Middle frontal gyrus (tissue), 1 donor: ENCODE measurements around the gene BORA.
A peak's percentile ranks its signal among the peaks of the same experiment; 100 is the strongest.
"Not testable (repeated sequence)": the region's sequence is repeated elsewhere in the genome, so short reads cannot be mapped to it uniquely, and the experiment has no call there.

Source experiments
- DNase-seq: peaks from one replicate; pipeline ENCODE4 v3.0.0-alpha.2; 2015; ENCODE audit warnings: low spot score; ENCODE audit errors: extremely low spot score

Gene BORA

GRCh38 chr13:72763411-72763810, 35.7 kb downstream of the BORA start:
- no peak for DNase-seq

GRCh38 chr13:72774019-72774418, 46.3 kb downstream of the BORA start:
- DNase-seq: no peak

- peak; percentile 96 for DNase-seq
These were observed 54.0 kb downstream of the BORA start, which contains the start of the genes DIS3 and PIBF1 for GRCh38 chr13:72781451-72782439. Gene DIS3, minus strand, starts transcription at chr13:72781900. Its CDS starts 68 bp downstream, at chr13:72781832. Gene PIBF1, plus strand, starts transcription at chr13:72782133. Its CDS starts 1,337 bp downstream, at chr13:72783470.

GRCh38 chr13:72782717-72783116, 55.0 kb downstream of the BORA start:
- no peak for DNase-seq

- DNase-seq: not testable (repeated sequence)
These were observed 57.0 kb downstream of the BORA start for GRCh38 chr13:72784679-72785078.

GRCh38 chr13:72788831-72789230, 61.1 kb downstream of the BORA start:
- no peak for DNase-seq

GRCh38 chr13:72792640-72793039, 64.9 kb downstream of the BORA start:
- no peak for DNase-seq

GRCh38 chr13:72798817-72799216, 71.1 kb downstream of the BORA start:
- no peak for DNase-seq

GRCh38 chr13:72804301-72804700, 76.6 kb downstream of the BORA start:
- no peak for DNase-seq
